Lung (tissue), 12 donors: ENCODE data around the gene MEGF9. TPM values are rescaled to one million over a fixed set of nuclear protein-coding genes. Genes with fewer than 3 reads are reported as not detected.

Experiments
- ATAC-seq: fragments of 200-7000 bp; cut with Tn5 transposase; one replicate; pipeline ENCODE4 v1.9.1; 2020; ENCODE audit warnings: moderate number of reproducible peaks; ENCODE audit not compliant: insufficient read depth, low FRiP score
- DNase-seq, 3 donors: peaks; one replicate each; pipeline ENCODE4 v3.0.0-alpha.2; 2013 to 2017
- H3K27ac ChIP-seq, 2 donors: one replicate each; pipeline ENCODE4 v1.5.1; 2013; ENCODE audit warnings: mild to moderate bottlenecking in 2 of 2, moderate library complexity in 2 of 2, control low read depth in 1 of 2, inconsistent platforms in 1 of 2, low read depth in 1 of 2, low read length in 1 of 2
- H3K27me3 ChIP-seq, 3 donors: one replicate each; pipeline ENCODE4 v1.5.1; 2013; ENCODE audit warnings: low read length in 2 of 3; ENCODE audit not compliant: control insufficient read depth in 3 of 3, insufficient read depth in 3 of 3
- H3K36me3 ChIP-seq, 4 donors: one replicate each; pipeline ENCODE4 v1.5.1; 2013; ENCODE audit warnings: low read length in 4 of 4, mild to moderate bottlenecking in 1 of 4, moderate library complexity in 1 of 4; ENCODE audit not compliant: control insufficient read depth in 4 of 4, insufficient read depth in 4 of 4
- H3K4me1 ChIP-seq, 5 donors: one replicate each; pipeline ENCODE4 v1.5.1; 2013; ENCODE audit warnings: low read length in 5 of 5, mild to moderate bottlenecking in 2 of 5, moderate library complexity in 1 of 5; ENCODE audit not compliant: control insufficient read depth in 5 of 5, insufficient read depth in 5 of 5
- H3K4me3 ChIP-seq: one replicate; pipeline ENCODE4 v1.5.1; 2013; ENCODE audit warnings: mild to moderate bottlenecking, control low read depth, moderate library complexity
- H3K9ac ChIP-seq, 2 donors: one replicate each; pipeline ENCODE4 v1.5.1; 2013; ENCODE audit warnings: low read length in 2 of 2, control low read depth in 1 of 2; ENCODE audit not compliant: insufficient read depth in 1 of 2
- H3K9me3 ChIP-seq, 4 donors: one replicate each; pipeline ENCODE4 v1.5.1; 2013; ENCODE audit warnings: low read length in 3 of 4, mild to moderate bottlenecking in 1 of 4, moderate library complexity in 1 of 4; ENCODE audit not compliant: control insufficient read depth in 4 of 4, insufficient read depth in 3 of 4
- CTCF ChIP-seq: IDR thresholded peaks from 2 replicates; pipeline ENCODE4 v1.5.1; 2012; ENCODE audit warnings: mild to moderate bottlenecking; ENCODE audit errors: control extremely low read depth, extremely low read depth
- WGBS, 2 donors: extraction: QIAGEN DNeasy Blood & Tissue Kit; methylation state at CpG; one replicate each; pipeline ENCODE4 v1.1.7; 2013; 5-methylcytosine and 5-hydroxymethylcytosine counted together
- polyA plus RNA-seq, 2 donors: library from polyadenylated mRNA; stranded (reverse); fragments of 200-250 nt; gene quantifications; one replicate each; pipeline ENCODE4 v1.2.1, GENCODE V29; 2013
- total RNA-seq, 2 donors: library from RNA; depleted of rRNA in 1 of 2; stranded (reverse); fragments of >200 nt in 1 of 2; gene quantifications; one replicate each; pipeline ENCODE4 v1.2.1, GENCODE V29; 2014 to 2021
- donor health status: control.
- donor health status: control.
- donor health status: Bipolar disorder and iron deficiency.
- donor health status: healthy.
- donor health status: DM: yes; HTN: yes; CAD: no.

MEGF9 gene
- total and polyA plus RNA-seq, 4 donors, result 19.2 to 48.3 (median 30.6) TPM

GRCh38 chr9:120708526-120709224 lies 5.6 kb downstream of the MEGF9 start:
- no peak overlapping the region for H3K9ac ChIP-seq
- peak overlapping the region in 1 of 2 donors; percentile 28 for H3K27ac ChIP-seq
- peaks cover 0 to 35% (median 3%) of the 10 kb centered on the region in 5 donors for H3K4me1 ChIP-seq
- ATAC-seq (no peak), DNase-seq (no peak)
- TF ChIP-seq CTCF, result no peak
- H3K36me3 ChIP-seq, result peaks cover 0 to 2% (median 0%) of the 10 kb centered on the region in 4 donors
- no peak overlapping the region for H3K4me3 ChIP-seq
- H3K27me3 ChIP-seq, result no peaks in the 10 kb centered on the region
- no peaks in the 10 kb centered on the region for H3K9me3 ChIP-seq
- 90% methylated on average over 6 of the region's 6 CpGs for WGBS, 2 donors

GRCh38 chr9:120707170-120707569 lies 7.1 kb downstream of the MEGF9 start:
- Histone ChIP-seq H3K9me3 (no peaks in the 10 kb centered on the region), H3K9ac (no peak overlapping the region), H3K4me1 (peaks cover 0 to 22% (median 3%) of the 10 kb centered on the region in 5 donors), H3K4me3 (no peak overlapping the region), H3K27ac (no peak overlapping the region), H3K27me3 (no peaks in the 10 kb centered on the region), H3K36me3 (peaks cover 0 to 2% (median 0%) of the 10 kb centered on the region in 4 donors)
- 70 to 88% methylated on average over 2 of the region's 2 CpGs for WGBS, 2 donors
- no peak for TF ChIP-seq CTCF
- DNase-seq (no peak), ATAC-seq (no peak)

- DNase-seq (no peak), ATAC-seq (no peak)
- no peak overlapping the region for H3K4me3 ChIP-seq
- H3K36me3 ChIP-seq, result peaks cover 0 to 2% (median 0%) of the 10 kb centered on the region in 4 donors
- H3K27me3 ChIP-seq, result no peaks in the 10 kb centered on the region
- no peaks in the 10 kb centered on the region for H3K9me3 ChIP-seq
- TF ChIP-seq CTCF, result no peak
- no peak overlapping the region for H3K27ac ChIP-seq
- H3K4me1 ChIP-seq, result peaks cover 0 to 9% (median 3%) of the 10 kb centered on the region in 5 donors
- H3K9ac ChIP-seq, result peak overlapping the region in 1 of 2 donors; percentile 25
- WGBS, 2 donors, result 44 to 62% methylated on average over 3 of the region's 3 CpGs
Observed at GRCh38 chr9:120705174-120705573, 9.1 kb downstream of the MEGF9 start.

GRCh38 chr9:120702075-120702474 lies 12.2 kb downstream of the MEGF9 start:
- Histone ChIP-seq H3K4me3 (no peak overlapping the region), H3K27ac (no peak overlapping the region), H3K4me1 (peaks cover 0 to 6% (median 0%) of the 10 kb centered on the region in 5 donors), H3K36me3 (no peaks in the 10 kb centered on the region), H3K27me3 (no peaks in the 10 kb centered on the region), H3K9me3 (no peaks in the 10 kb centered on the region), H3K9ac (peak overlapping the region in 1 of 2 donors; percentile 42)
- no peak for DNase-seq
- no peak for ATAC-seq
- no peak for TF ChIP-seq CTCF
- WGBS, 2 donors, result 96 to 98% methylated on average over 1 of the region's 1 CpG
